GM19351 (cell line): ENCODE results near the gene KRTAP4-12.
"Not testable (repeated sequence)": the region's sequence is repeated elsewhere in the genome, so short reads cannot be mapped to it uniquely, and the experiment has no call there.

ENCODE experiments used
- ATAC-seq: cut with Tn5 transposase; IDR thresholded peaks from one replicate; pipeline ENCODE4 v1.9.1; 2021; ENCODE audit warnings: mild to moderate bottlenecking, moderate library complexity; ENCODE audit not compliant: unreplicated experiment

Gene KRTAP4-12

GRCh38 chr17:41098042-41098441 lies 25.9 kb downstream of the KRTAP4-12 start, which contains the start of gene KRTAP4-8:
KRTAP4-8 (minus strand) TSS chr17:41098142; CDS start chr17:41098084, 58 bp downstream.
- no peak for ATAC-seq

- ATAC-seq: no peak
Measured at GRCh38 chr17:41096055-41096454, 27.9 kb downstream of the KRTAP4-12 start.

GRCh38 chr17:41088760-41089352 lies 35.1 kb downstream of the KRTAP4-12 start:
- ATAC-seq: not testable (repeated sequence)

GRCh38 chr17:41084100-41084856 lies 39.7 kb downstream of the KRTAP4-12 start, which contains the start of gene KRTAP4-7:
KRTAP4-7 (plus strand) TSS chr17:41084150; CDS start chr17:41084207, 57 bp downstream.
- not testable (repeated sequence) for ATAC-seq

- not testable (repeated sequence) for ATAC-seq
Measured at GRCh38 chr17:41083427-41083826, 40.6 kb downstream of the KRTAP4-12 start.

- no peak for ATAC-seq
Measured at GRCh38 chr17:41082626-41083025, 41.4 kb downstream of the KRTAP4-12 start.

GRCh38 chr17:41076788-41077187 lies 47.2 kb downstream of the KRTAP4-12 start:
- ATAC-seq: no peak

GRCh38 chr17:41073676-41074075 lies 50.3 kb downstream of the KRTAP4-12 start:
- no peak for ATAC-seq
